Measurements from ENCODE around the gene SYT5.
"Not testable (repeated sequence)": the region's sequence is repeated elsewhere in the genome, so short reads cannot be mapped to it uniquely, and the experiment has no call there.

SYT5 gene

DNA sequence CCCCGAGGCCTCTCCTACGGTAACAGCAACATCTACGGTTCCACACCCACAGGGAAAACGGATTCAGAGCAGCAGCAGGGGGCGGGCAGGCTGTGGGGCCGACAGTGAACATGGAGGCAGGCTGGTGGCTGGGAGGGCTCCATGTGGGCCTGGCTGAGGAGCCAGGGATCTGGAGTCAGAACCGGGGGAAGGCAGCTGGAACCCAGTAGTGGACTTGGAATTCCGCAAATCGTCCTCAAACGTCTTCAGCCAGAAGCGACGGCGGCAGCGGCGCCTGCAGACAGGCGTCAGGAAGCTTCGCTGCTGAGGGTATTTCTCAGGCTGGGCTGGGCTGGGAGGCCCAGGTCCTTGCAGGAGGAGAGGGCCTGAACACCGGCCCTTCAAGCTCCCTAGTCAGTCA lies 46.7 kb upstream of the SYT5 start:
- TF ChIP-seq, protein P1, sequence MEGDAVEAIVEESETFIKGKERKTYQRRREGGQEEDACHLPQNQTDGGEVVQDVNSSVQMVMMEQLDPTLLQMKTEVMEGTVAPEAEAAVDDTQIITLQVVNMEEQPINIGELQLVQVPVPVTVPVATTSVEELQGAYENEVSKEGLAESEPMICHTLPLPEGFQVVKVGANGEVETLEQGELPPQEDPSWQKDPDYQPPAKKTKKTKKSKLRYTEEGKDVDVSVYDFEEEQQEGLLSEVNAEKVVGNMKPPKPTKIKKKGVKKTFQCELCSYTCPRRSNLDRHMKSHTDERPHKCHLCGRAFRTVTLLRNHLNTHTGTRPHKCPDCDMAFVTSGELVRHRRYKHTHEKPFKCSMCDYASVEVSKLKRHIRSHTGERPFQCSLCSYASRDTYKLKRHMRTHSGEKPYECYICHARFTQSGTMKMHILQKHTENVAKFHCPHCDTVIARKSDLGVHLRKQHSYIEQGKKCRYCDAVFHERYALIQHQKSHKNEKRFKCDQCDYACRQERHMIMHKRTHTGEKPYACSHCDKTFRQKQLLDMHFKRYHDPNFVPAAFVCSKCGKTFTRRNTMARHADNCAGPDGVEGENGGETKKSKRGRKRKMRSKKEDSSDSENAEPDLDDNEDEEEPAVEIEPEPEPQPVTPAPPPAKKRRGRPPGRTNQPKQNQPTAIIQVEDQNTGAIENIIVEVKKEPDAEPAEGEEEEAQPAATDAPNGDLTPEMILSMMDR (conservative IDR thresholded peaks at IDR 0.05): no peak
- no peak overlapping the region for H3K27ac ChIP-seq

DNA sequence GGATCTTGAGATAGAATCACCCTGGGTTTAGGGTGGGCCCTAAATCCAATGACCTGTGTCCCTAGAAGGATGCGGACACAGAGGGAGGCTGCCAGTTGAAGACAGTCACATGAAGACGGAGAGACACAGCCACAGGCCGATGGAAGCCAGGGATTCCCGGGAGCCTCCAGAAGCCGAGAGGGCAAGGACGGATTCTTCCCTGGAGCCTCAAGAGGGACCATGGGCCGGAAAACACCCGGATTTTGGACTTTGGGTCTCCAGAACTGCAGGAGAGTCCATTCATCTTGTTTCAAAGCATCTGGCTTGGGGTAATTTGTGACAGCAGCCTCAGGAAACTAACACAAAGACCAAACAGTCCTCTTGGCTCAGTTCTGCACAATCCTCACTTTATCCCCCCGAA lies 46.2 kb upstream of the SYT5 start:
- H3K27ac ChIP-seq: no peak overlapping the region
- TF ChIP-seq, protein P1 (conservative IDR thresholded peaks at IDR 0.05): no peak

DNA sequence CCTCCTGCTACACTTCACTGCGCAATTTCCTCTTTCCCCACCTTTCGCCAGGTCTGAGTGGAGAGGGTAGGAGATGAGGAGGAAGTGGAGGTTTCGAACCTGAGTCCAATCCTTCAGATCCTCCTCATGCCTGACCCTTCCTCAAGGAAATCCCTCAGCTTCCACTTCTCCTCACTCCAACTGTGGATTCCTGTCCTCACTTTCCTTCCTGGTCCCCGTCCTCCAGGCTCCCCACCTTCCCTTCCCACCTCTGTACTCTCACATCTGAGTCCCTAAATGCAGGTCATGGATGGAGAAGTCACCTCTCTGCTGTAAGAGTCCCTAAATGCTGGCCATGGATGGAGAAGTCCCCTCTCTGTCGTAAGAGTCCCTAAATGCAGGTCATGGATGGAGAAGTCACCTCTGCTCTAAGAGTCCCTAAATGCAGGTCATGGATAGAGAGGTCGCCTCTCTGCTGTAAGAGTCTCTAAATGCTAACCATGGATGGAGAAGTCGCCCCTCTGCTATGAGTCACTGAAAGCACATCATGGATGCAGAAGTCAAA lies 45.4 kb upstream of the SYT5 start:
- H3K27ac ChIP-seq: no peak overlapping the region
- TF ChIP-seq, protein P1 (conservative IDR thresholded peaks at IDR 0.05): no peak

DNA sequence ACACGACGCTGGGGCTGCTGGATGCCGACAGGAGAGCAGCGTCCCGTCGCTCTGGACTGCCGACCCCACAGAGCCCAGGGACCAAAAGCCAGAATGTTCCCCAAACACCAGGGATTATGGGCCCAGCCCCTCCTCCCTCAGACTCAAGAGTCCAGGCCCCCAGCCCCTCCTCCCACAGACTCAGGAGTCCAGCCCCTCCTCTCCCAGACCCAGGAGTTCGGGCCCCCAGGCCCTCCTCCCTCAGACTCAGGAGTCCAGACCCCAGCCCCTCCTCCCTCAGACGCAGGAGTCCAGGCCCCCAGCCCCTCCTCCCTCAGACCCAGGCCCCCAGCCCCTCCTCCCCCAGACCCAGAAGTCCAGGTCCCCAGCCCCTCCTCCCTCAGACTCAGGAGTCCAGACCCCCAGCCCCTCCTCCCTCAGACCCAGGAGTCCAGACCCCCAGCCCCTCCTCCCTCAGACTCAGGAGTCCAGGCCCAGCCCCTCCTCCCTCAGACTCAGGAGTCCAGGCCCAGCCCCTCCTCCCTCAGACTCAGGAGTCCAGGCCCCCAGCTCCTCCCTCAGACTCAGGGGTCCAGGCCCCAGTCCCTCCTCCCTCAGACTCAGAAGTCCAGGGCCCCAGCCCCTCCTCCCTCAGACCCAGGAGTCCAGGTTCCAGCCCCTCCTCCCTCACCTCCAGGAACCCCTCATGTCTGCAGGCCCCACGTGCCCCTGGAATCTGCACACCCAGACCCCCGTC lies 44.8 kb upstream of the SYT5 start:
- H3K27ac ChIP-seq: not testable (repeated sequence)

DNA sequence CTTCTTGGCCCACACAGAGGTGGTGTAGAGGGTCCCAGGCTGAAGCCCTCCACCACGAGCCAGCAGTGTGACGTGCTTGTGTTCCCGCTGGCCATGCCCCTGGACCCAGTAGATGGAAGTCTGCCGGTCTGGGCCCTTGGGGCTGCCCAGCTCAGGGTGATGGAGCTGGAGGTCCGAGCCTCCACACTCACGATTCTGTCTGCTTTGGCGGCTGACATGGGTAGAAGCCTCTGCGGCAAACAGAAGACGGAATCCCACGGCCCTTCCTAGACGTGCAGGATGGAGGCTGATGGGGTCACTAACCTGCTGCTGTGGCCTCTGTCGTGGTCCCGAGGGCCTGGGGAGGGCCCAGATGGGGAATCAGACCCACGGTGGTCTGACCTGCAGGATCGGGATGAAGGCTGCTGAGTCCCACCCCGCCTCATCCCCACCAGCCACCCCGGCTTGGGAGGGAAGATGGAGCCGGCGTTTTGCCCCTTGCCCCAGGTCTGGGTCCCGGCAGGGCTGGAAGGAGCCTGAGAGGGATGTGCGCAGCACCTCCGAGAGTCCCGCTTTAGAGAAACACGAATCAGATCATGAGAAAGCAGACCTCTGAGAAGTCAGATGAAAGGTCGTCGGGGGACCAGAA lies 44.1 kb upstream of the SYT5 start:
- TF ChIP-seq, protein P1 (conservative IDR thresholded peaks at IDR 0.05): no peak
- H3K27ac ChIP-seq: no peak overlapping the region

DNA sequence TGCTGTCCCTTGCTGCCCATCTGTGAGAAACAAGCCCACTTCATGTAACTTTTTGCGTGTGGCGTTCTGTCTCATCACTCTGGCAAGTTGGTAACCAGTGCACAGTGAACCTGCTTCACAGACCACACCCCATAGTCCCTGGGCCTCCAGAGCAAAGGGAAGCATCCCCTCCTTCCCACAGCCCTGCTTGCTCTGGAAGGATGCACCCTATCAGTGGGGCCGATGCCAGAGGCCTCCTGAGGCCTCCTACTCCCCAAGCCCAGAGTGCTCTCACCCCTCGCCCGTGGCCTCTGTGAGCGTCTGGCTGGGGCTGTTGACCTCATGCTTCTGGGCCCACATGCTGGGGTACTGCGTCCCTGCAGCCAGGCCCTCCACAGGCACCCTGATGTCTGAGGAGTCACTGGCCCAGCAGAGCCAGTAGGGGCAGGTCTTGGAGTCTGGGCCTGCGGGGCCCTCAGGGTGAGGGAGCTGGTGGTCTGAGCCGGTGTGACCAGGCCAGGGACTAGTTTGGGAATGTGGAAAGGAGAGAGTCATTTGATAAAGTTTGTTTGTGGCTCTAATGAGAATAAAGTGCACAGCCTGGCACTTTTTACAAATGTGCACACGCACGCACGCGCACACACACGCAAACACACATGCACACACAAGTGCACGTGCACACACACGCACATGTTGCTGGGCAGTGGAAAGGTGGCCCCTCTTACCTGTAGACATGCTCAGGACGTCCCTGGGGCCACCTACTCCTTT lies 43.4 kb upstream of the SYT5 start:
- TF ChIP-seq, protein P1 (conservative IDR thresholded peaks at IDR 0.05): no peak
- H3K27ac ChIP-seq: no peak overlapping the region

DNA sequence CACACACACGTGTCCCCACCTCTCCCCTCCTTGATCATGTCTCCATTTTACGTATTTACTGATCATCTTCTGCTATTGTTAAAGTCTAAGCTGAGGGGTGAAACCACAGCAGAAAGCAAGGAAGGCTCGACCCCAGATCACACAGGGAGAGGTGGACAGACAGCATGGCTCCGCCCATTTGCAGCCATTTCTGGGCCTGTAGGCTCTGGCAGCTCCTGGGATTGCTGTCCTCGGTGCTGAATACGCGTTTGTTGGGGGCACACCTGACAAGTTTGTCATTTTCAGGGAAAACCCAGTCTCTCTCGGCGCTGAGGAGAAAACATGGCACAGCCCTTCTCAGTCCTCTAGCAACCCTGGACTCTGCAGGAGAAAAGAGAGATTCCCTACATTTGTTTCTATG lies 40.4 kb upstream of the SYT5 start:
- no peak overlapping the region for H3K27ac ChIP-seq
- TF ChIP-seq, protein P1 (conservative IDR thresholded peaks at IDR 0.05): no peak
